ENCODE data around the gene SH3BP5L.

DNA sequence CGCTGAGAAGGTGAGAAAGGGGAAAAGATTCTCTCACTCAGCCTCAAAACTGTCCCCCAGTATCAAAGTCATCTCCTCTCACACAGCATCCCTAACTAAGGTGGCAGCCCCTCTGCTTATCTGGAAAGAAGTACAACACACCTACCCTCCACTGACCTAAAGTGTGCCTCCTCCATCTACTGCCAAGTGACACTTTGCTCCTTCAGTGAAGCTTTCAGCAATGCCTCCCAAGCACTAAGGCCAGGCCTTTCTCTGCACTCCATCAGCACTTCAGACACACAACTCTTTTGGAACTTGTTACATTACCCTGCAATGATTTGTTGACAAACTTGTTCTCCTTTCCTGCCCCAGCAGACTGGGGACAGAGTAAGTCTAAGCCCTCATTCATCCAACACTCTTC is 1.4 kb downstream of the SH3BP5L start:
- TF ChIP-seq, protein P1, sequence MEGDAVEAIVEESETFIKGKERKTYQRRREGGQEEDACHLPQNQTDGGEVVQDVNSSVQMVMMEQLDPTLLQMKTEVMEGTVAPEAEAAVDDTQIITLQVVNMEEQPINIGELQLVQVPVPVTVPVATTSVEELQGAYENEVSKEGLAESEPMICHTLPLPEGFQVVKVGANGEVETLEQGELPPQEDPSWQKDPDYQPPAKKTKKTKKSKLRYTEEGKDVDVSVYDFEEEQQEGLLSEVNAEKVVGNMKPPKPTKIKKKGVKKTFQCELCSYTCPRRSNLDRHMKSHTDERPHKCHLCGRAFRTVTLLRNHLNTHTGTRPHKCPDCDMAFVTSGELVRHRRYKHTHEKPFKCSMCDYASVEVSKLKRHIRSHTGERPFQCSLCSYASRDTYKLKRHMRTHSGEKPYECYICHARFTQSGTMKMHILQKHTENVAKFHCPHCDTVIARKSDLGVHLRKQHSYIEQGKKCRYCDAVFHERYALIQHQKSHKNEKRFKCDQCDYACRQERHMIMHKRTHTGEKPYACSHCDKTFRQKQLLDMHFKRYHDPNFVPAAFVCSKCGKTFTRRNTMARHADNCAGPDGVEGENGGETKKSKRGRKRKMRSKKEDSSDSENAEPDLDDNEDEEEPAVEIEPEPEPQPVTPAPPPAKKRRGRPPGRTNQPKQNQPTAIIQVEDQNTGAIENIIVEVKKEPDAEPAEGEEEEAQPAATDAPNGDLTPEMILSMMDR (IDR thresholded peaks at IDR 0.05), result no peak
- TF ChIP-seq POLR2AphosphoS5 (IDR thresholded peaks at IDR 0.05), result no peak

Data from suprapubic skin (tissue), 3 donors.